NCI-H1092 treated with DMSO at 0.1 percent for 48 hours (cell line): ENCODE results near the gene NTN5.
"Not testable (repeated sequence)": the region's sequence is repeated elsewhere in the genome, so short reads cannot be mapped to it uniquely, and the experiment has no call there.

Source experiments
- DNase-seq: peaks from one replicate; lab custom pipeline; 2025; lab: John Stamatoyannopoulos, UW

The NTN5 gene

DNA sequence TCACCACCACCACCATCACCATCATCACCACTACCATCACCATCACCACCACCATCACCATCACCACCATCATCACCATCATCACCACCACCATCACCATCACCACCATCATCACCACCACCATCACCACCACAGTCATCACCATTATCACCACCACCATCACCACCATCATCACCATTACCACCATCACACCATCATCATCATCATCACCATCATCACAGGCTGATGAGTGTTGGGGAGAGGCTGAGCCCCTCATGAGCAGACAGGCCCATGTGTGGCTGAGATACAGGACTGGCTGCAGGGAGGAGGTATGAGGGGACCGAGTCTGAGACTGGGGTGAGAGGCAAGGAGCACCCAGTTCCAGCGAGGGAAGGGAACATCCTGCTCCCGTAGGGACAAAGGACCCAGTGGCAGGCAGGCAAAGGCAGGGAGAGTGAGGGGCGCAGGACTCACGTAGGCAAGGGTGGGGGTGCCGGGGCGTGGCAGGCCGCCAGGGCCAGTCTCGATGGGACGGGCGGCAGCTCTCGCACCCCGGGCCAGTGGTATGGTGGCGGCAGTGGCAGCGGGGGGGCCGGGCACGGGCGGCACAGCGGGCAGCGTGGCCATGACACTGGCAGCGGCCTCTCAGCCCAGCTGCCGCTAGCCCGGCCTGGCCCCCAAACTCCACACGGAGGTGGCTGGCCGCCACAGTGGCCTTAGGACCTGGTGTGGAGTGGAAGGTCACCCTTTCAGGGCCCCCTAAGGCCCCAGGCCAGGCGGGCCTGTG is 2.7 kb downstream of the NTN5 start:
- DNase-seq, result no peak

DNA sequence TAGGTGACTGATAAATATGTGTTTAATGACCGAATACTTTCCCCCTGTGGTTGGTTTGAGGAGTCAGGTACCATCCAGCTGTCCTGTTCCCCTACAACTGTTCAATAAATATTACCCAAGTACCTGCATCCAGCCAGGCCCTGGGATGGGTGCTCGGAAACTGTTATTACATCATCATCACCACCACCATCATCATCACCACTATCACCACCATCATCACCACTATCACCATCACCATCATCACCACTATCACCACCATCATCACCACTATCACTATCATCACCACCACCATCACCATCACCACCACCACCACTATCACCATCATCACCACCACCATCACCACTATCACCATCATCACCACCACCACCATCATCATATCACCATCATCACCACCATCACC is 4.1 kb downstream of the NTN5 start:
- no peak for DNase-seq

DNA sequence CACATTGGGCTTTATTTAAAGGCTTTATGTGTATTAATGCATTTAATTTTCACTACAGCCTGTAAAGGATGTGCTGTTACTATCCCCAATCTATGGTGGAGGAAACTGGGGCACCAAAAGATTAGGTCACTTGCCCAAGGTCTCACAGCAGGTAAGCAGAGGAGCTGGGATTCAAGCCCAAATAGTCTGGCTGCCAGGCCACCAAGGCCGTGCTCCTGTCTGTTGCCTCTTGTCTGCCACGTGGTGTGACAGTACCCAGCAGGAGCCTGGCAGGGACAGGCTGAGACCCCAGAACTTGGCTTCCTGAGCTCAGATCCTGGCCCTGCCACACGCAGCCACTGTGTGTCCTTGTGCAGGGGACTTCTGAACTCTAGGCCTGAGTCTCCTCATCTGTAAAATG is 4.5 kb downstream of the NTN5 start:
- DNase-seq, result no peak

DNA sequence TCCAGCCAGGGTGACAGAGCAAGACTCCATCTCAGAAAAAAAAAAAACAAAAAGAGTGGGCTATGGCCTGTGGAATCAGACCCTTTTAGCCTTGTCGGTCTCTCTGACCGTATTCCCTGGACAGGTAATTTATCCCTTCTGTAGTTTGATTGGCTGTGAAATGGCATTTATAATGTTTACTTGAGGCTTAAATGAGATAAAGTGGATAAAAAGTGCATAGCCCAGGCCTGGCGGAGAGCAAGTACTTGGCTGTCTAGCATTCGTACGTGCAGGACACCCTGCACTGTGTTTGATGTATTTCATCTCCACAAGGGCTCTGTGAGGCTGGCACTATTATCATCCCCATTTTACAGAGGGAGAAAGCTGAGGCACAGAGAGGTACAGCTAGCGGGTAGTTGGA is 7.0 kb downstream of the NTN5 start:
- no peak for DNase-seq

- DNase-seq, result no peak
Measured at GRCh38 chr19:48664476-48664875, 8.3 kb downstream of the NTN5 start.

GRCh38 chr19:48663667-48664066 is 9.2 kb downstream of the NTN5 start:
- no peak for DNase-seq

GRCh38 chr19:48661711-48662090 is 11.1 kb downstream of the NTN5 start:
- no peak for DNase-seq

GRCh38 chr19:48660852-48661710 is 11.7 kb downstream of the NTN5 start:
- DNase-seq, result peak; percentile 83

- DNase-seq, result no peak
Measured at GRCh38 chr19:48659768-48660167, 13.0 kb downstream of the NTN5 start.

DNA sequence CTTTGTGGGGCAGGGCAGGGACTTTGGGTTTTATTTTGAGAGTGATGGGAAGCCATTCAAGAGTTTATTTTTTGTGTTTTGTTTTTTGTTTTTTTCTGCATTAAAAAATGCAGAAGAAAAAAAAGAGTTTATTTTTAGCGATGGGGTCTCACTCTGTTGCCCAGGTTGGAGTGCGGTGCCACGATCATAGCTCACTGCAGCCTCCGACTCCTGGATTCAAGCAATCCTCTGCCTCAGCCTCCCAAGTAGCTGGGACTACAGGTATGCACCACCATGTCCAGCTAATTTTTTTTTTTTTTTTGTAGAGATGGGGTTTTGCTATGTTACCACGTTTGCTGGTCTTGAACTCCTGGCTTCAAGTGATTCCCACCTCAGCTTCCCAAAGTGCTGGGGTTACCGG is 14.3 kb downstream of the NTN5 start:
- DNase-seq, result no peak

- DNase-seq, result not testable (repeated sequence)
Measured at GRCh38 chr19:48657828-48658227, 15.0 kb downstream of the NTN5 start.

DNA sequence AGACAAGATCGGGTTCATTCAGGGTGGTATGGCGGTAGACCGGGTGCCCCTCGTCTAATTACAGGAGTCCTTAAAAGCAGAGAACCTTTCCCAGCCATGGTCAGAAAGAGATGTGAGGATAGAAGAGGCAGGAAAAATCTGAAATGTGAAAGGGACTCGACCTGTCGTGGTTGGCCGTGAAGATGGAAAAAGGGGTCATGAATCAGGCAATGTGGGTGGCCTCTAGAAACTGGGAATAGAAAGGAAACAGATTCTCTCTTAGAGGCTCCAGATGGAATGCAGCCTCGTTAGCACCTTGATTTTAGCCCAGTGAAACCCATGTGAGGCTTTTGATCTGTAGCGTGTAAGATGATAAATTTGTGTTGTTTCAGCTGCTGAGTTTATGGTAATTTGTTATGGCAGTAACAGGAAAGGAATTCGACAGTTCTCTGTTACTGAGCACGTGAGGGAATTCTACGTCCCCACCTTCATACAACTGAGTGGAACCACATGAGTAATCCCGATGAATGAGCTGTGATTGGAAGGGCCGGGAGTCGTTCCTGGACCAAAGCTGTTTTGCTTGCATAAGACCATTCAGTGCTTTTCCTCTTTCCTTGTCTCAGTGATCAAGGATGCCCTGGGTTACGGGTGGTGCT is 15.9 kb downstream of the NTN5 start:
- DNase-seq, result no peak

- DNase-seq, result peak; percentile 11
Measured at GRCh38 chr19:48654299-48655059, 18.3 kb downstream of the NTN5 start.

DNA sequence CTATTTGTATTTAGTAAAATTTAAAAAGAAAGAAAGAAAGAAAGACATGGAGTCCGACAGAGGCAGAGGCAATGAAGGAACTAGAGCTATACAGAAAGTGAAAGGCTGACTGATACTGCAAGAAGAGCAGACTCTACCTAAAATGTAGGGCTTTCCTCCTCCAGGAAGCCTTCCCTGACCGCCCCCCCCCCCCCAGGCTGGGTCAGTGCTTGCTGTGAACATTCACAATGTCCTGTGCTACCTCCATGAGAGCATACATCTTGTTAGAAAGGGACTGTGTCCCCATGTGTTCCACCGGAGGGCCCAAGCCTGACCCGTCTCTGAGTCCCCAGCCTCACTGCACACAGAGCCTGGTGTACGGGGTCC is 21.2 kb downstream of the NTN5 start:
- DNase-seq, result no peak

- no peak for DNase-seq
Measured at GRCh38 chr19:48650974-48651682, 21.7 kb downstream of the NTN5 start.

GRCh38 chr19:48648134-48648533 is 24.7 kb downstream of the NTN5 start:
- no peak for DNase-seq

- DNase-seq, result no peak
Measured at GRCh38 chr19:48646722-48647216, 26.0 kb downstream of the NTN5 start.

GRCh38 chr19:48646001-48646721 is 26.7 kb downstream of the NTN5 start, which contains the start of gene CA11:
CA11 (minus strand) TSS chr19:48646187; CDS start chr19:48645632, 555 bp downstream.
- peak; percentile 81 for DNase-seq

GRCh38 chr19:48645620-48646000 is 27.2 kb downstream of the NTN5 start:
- DNase-seq, result no peak

DNA sequence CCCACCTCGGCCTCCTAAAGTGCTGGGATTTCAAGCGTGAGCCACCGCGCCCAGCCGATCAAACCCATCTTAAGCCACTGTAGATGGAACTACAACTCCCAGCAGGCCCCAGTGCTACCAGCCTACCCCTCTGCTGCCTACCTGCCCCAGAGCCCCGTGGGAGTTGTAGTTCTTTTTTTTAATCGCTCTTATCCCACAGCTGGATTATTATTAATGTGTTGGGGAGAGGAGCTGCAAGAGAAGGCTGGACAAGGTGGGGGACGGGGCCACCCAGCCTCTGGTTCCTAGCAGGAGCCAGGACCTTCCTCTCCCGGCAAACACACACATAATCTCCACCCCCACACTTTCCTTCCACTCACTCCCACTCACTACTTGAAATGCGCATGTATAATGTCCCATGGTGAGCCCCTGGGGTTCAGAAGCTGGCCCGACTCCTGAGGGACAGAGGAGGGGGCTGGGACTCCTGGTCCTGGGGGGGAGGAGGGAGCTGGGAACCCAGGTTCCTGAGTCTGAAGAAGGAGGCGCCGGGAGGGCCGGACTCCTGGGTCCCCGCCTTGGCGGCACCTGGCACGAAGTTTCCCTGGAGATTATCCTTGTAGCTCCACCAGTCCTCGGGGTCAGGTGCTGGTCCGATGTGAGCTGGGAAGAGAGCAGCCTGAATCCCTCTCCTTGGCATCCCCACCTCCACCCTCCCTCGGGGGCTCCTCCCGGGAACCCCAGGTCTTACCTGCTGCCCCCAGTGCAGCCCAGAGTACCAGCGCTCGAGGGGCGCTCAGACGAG is 27.8 kb downstream of the NTN5 start:
- peak; percentile 31 for DNase-seq
